ENCODE measurements around the gene AGAP1. TPM values are rescaled to one million over a fixed set of nuclear protein-coding genes. Genes with fewer than 3 reads are reported as not detected.

Gene AGAP1
- polyA plus RNA-seq, 2 of the 4 experiments (the other 2 are of a cell fraction) = 20.2 to 21.9 TPM

DNA sequence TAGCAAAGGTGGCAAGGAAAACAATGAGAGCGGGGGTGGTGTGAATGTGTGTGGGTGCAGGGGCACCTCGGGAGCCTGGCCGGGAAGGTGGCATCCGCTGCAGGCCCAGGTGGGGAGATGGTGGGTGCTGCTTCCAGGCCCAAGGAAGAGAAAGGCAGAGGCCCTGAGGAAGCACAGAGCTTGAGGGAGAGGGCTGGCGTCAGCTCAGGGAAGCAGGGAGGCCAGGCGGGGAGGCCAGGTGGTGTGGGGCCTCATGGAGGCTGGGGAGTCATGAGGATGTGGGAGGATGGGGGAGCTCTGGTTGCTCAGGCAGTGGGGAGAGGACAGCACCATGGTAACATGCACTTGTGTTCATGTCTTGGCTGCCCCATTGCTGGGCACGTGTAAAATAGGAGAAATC lies 43.3 kb downstream of the AGAP1 start:
- ATAC-seq (no peak), DNase-seq (ENCODE audit: low read depth in 1 of 2, low spot score in 1 of 2) (no peak), FAIRE-seq (no peak)
- ChIA-PET POLR2A (no interaction called here), CTCF (interaction anchor here (1.4 to 2.0 kb wide), 2 partner anchors 15 to 209 kb away, joined by 3 to 4 read pairs; no protein-coding TSS in a partner anchor)
- H3K4me3 ChIP-seq = no peak overlapping the region
- no peak overlapping the region for H3K4me2 ChIP-seq
- no peaks in the 10 kb centered on the region for H3K4me1 ChIP-seq
- 90% methylated on average over 7 of the region's 7 CpGs for WGBS (ENCODE audit: missing lambda C conversion rate)
- no peak overlapping the region for H3K27ac ChIP-seq
- no peaks in the 10 kb centered on the region for H3K9me3 ChIP-seq
- TF ChIP-seq, protein P1, sequence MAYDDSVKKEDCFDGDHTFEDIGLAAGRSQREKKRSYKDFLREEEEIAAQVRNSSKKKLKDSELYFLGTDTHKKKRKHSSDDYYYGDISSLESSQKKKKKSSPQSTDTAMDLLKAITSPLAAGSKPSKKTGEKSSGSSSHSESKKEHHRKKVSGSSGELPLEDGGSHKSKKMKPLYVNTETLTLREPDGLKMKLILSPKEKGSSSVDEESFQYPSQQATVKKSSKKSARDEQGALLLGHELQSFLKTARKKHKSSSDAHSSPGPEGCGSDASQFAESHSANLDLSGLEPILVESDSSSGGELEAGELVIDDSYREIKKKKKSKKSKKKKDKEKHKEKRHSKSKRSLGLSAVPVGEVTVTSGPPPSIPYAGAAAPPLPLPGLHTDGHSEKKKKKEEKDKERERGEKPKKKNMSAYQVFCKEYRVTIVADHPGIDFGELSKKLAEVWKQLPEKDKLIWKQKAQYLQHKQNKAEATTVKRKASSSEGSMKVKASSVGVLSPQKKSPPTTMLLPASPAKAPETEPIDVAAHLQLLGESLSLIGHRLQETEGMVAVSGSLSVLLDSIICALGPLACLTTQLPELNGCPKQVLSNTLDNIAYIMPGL (CRISPR knock-in tag; IDR thresholded peaks at IDR 0.05; ENCODE audit: borderline replicate concordance) = no peak
- TF ChIP-seq GATA3 (IDR thresholded peaks at IDR 0.05; ENCODE audit: borderline replicate concordance) (no peak), TP53 (CRISPR knock-in tag; IDR thresholded peaks at IDR 0.05) (no peak), EHF (CRISPR knock-in tag; IDR thresholded peaks at IDR 0.05) (no peak), RARB (CRISPR knock-in tag; IDR thresholded peaks at IDR 0.05) (no peak)

DNA sequence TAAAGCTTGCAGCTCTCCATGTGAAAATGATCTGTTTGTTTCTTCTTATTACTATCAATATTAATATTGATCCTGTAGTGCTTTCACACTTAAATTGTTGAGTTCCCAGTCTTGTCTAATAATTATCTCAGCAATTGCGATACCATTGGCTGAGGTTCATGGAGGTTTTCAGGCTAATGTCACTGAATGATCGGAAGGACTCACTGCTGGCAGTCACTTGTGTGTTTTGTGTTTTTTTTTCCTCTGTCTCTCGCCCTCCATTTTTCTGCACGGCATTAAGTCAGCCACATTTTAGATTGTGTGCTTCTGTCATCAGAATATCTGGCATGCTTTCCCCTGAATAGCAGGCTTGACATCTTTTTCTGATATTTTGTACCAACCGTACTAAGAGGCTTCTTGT lies 43.7 kb downstream of the AGAP1 start:
- Histone ChIP-seq H3K4me3 (no peak overlapping the region), H3K4me2 (no peak overlapping the region), H3K4me1 (0 out of 3 replicates have a peak, but pooled peaks cover under 1% of the 10 kb centered on the region), H3K27ac (no peak overlapping the region), H3K9me3 (no peaks in the 10 kb centered on the region)
- no peak for DNase-seq (ENCODE audit: low read depth in 1 of 2, low spot score in 1 of 2)
- POLR2A ChIA-PET = no interaction called here
- TF ChIP-seq NPAS2 (CRISPR knock-in tag; IDR thresholded peaks at IDR 0.05; ENCODE audit: borderline replicate concordance) = no peak
- TF ChIP-seq ESRRA (IDR thresholded peaks at IDR 0.05; ENCODE audit: borderline replicate concordance, low read length) = no peak
- TF ChIP-seq EP300 (IDR thresholded peaks at IDR 0.05) = no peak
- no peak for TF ChIP-seq HOXA7 (CRISPR knock-in tag; IDR thresholded peaks at IDR 0.05)
- TF ChIP-seq RCOR1 (IDR thresholded peaks at IDR 0.05; ENCODE audit: low read depth, low read length) = no peak
- TF ChIP-seq, protein P2, sequence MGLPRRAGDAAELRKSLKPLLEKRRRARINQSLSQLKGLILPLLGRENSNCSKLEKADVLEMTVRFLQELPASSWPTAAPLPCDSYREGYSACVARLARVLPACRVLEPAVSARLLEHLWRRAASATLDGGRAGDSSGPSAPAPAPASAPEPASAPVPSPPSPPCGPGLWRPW (IDR thresholded peaks at IDR 0.05) = no peak
- no peak for TF ChIP-seq HEYL (CRISPR knock-in tag; IDR thresholded peaks at IDR 0.05)
- TF ChIP-seq CHD2 (IDR thresholded peaks at IDR 0.05; ENCODE audit: low read length, partially characterized antibody) = no peak
- TF ChIP-seq CBX2 (IDR thresholded peaks at IDR 0.05; ENCODE audit: borderline replicate concordance, low read depth) = no peak
- no peak for TF ChIP-seq POLR2AphosphoS2 (conservative IDR thresholded peaks at IDR 0.05; ENCODE audit: low read length)
- TF ChIP-seq RARB (CRISPR knock-in tag; IDR thresholded peaks at IDR 0.05) = no peak
- TF ChIP-seq HDAC2 (IDR thresholded peaks at IDR 0.05) = no peak
- WGBS (ENCODE audit: missing lambda C conversion rate) = 86% methylated on average over 5 of the region's 5 CpGs
- no peak for FAIRE-seq
- no peak for ATAC-seq
- CTCF ChIA-PET = interaction anchor here (1.4 to 2.0 kb wide), 2 partner anchors 15 to 209 kb away, joined by 3 to 4 read pairs; no protein-coding TSS in a partner anchor

DNA sequence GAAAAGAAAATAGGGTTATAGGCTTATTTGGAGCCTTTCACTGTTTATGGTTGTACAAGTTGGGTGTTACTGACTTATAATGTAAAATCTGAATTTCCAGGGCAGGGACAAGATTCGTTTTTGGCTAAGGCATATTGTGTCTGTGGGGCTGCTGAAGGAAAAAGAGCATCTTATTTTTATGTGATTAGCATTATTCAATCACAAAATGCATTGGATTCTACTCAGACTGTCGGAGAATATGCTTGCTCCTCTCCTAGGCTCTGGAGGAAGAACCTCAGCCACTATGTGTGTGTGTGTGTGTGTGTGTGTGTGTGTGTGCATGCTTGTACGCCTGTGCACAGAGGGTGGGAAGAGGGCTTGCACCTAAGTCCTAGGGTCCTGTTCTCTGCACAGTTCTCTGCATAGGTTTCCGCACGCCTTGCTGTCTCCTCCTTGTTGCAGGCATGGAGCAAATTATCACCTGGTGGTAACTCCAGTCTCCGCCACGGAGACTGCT lies 44.3 kb downstream of the AGAP1 start:
- H3K4me1 ChIP-seq = 0 out of 3 replicates have a peak, but pooled peaks cover 4% of the 10 kb centered on the region
- ATAC-seq = no peak
- no peak overlapping the region for H3K4me2 ChIP-seq
- H3K27ac ChIP-seq = no peak overlapping the region
- 82% methylated on average over 7 of the region's 7 CpGs for WGBS (ENCODE audit: missing lambda C conversion rate)
- no peak for TF ChIP-seq CHD2 (IDR thresholded peaks at IDR 0.05; ENCODE audit: low read length, partially characterized antibody)
- no peak for TF ChIP-seq CHD4 (IDR thresholded peaks at IDR 0.05; ENCODE audit: borderline replicate concordance)
- TF ChIP-seq EP300 (IDR thresholded peaks at IDR 0.05) = no peak
- no peak for TF ChIP-seq PHF8 (IDR thresholded peaks at IDR 0.05; ENCODE audit: borderline replicate concordance, low read depth)
- TF ChIP-seq, protein P3, sequence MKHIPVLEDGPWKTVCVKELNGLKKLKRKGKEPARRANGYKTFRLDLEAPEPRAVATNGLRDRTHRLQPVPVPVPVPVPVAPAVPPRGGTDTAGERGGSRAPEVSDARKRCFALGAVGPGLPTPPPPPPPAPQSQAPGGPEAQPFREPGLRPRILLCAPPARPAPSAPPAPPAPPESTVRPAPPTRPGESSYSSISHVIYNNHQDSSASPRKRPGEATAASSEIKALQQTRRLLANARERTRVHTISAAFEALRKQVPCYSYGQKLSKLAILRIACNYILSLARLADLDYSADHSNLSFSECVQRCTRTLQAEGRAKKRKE (CRISPR knock-in tag; IDR thresholded peaks at IDR 0.05; ENCODE audit: low read depth) = no peak
- no peak for FAIRE-seq
- CTCF ChIA-PET = interaction anchor here (0.8 to 2.0 kb wide), 3 partner anchors 13 to 55 kb away, joined by 3 to 4 read pairs (median 4); no protein-coding TSS in a partner anchor
- H3K4me3 ChIP-seq = no peak overlapping the region
- DNase-seq (ENCODE audit: low read depth in 1 of 2, low spot score in 1 of 2) = no peak
- no peaks in the 10 kb centered on the region for H3K9me3 ChIP-seq
- POLR2A ChIA-PET = no interaction called here

All from A549 (cell line).